NCI-H2171 treated with DMSO at 0.1 percent for 48 hours (cell line): ENCODE results near the gene SMTNL2.
"Not testable (repeated sequence)": the region's sequence is repeated elsewhere in the genome, so short reads cannot be mapped to it uniquely, and the experiment has no call there.

Experiments used
- DNase-seq: peaks from one replicate; lab custom pipeline; 2025; lab: John Stamatoyannopoulos, UW

SMTNL2 gene

GRCh38 chr17:4635823-4636375 lies 51.6 kb downstream of the SMTNL2 start:
- DNase-seq, result no peak

GRCh38 chr17:4636474-4637100 lies 52.3 kb downstream of the SMTNL2 start:
- no peak for DNase-seq

- DNase-seq, result not testable (repeated sequence)
Observed at GRCh38 chr17:4638766-4639165, 54.4 kb downstream of the SMTNL2 start.

GRCh38 chr17:4639301-4640059 lies 55.2 kb downstream of the SMTNL2 start:
- peak; percentile 55 for DNase-seq

- DNase-seq, result peak; percentile 31
Observed at GRCh38 chr17:4640569-4641188, 56.4 kb downstream of the SMTNL2 start.

- no peak for DNase-seq
Observed at GRCh38 chr17:4641297-4642195, 57.2 kb downstream of the SMTNL2 start, which contains the start of gene ALOX15. Gene ALOX15 (minus strand): TSS chr17:4641678. CDS start chr17:4641651, 27 bp downstream.

- peak; percentile 77 for DNase-seq
Observed at GRCh38 chr17:4642286-4642685, 58.0 kb downstream of the SMTNL2 start.

GRCh38 chr17:4643676-4644075 lies 59.3 kb downstream of the SMTNL2 start:
- no peak for DNase-seq

GRCh38 chr17:4645642-4646041 lies 61.3 kb downstream of the SMTNL2 start:
- DNase-seq, result no peak

GRCh38 chr17:4648741-4649140 lies 64.4 kb downstream of the SMTNL2 start:
- no peak for DNase-seq

GRCh38 chr17:4652997-4653396 lies 68.7 kb downstream of the SMTNL2 start:
- DNase-seq, result no peak

- not testable (repeated sequence) for DNase-seq
Observed at GRCh38 chr17:4655933-4656332, 71.6 kb downstream of the SMTNL2 start.

- no peak for DNase-seq
Observed at GRCh38 chr17:4657678-4658077, 73.3 kb downstream of the SMTNL2 start.
